GM23338 (cell line): Measurements from ENCODE around the gene TMEM175.

ENCODE experiments used
- CREB1 ChIP-seq: fragments of 250-450 bp; sonication (Bioruptor Pico); IDR thresholded peaks from 2 replicates; pipeline ENCODE4 v1.5.0; 2020; ENCODE audit warnings: low read depth, mild to moderate bottlenecking, moderate library complexity
- ETS1 ChIP-seq: IDR thresholded peaks from 2 replicates; pipeline ENCODE4 v1.6.1; 2016; ENCODE audit warnings: antibody characterized with exemption
- EZH2 ChIP-seq: fragments of 200-600 bp; sonication (generic); IDR thresholded peaks from one replicate; pipeline ENCODE4 v1.8.0; 2017; ENCODE audit warnings: antibody characterized with exemption, mild to moderate bottlenecking, low read depth; ENCODE audit not compliant: unreplicated experiment
- EZH2phosphoT487 ChIP-seq: fragments of 200-600 bp; sonication (generic); IDR thresholded peaks from one replicate; pipeline ENCODE4 v1.8.1; 2018; ENCODE audit warnings: antibody characterized with exemption; ENCODE audit not compliant: unreplicated experiment
- JUNB ChIP-seq: IDR thresholded peaks from one replicate; pipeline ENCODE4 v1.6.1; 2016; ENCODE audit warnings: antibody characterized with exemption; ENCODE audit not compliant: unreplicated experiment
- POLR2AphosphoS5 ChIP-seq: IDR thresholded peaks from 2 replicates; pipeline ENCODE4 v1.6.1; 2016; ENCODE audit warnings: antibody characterized with exemption, low read depth
- STAT1 ChIP-seq: IDR thresholded peaks from one replicate; pipeline ENCODE4 v1.6.1; 2016; ENCODE audit warnings: antibody characterized with exemption; ENCODE audit not compliant: unreplicated experiment
- TF ChIP-seq, protein P1 (sequence below), 2 experiments: fragments of 200-600 bp in 1 of 2; sonication (generic) in 1 of 2; conservative IDR thresholded peaks; 2 replicates each; pipeline versions ENCODE4 v1.5.1 to v1.6.1; 2016 to 2017; ENCODE audit warnings: antibody characterized with exemption in 2 of 2, low read depth in 2 of 2, mild to moderate bottlenecking in 2 of 2, moderate library complexity in 1 of 2
- TF ChIP-seq, protein P2 (sequence below): IDR thresholded peaks from one replicate; pipeline ENCODE4 v1.6.1; 2018; ENCODE audit warnings: antibody characterized with exemption; ENCODE audit not compliant: unreplicated experiment

DNA sequence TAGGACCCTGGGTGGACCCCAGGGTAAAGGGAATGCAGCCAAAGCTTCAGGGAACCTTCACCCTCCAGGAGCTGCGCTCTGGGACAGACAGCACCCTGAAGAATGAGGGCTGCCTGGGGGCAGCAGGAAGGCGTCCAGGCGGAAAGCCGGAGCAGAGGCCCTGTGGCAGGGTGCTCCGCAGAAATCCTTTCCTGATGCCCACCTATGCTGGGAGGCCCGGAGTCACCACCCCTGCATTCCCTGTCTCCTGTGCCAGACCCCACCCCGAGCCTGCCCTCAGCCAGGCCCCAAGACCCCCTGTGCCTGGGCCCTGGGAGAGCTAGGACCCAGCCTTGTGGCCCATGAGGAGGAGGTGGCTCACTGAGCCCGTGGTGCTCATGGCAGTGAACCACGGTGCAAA lies 42.4 kb downstream of the TMEM175 start:
- TF ChIP-seq EZH2 (no peak), EZH2phosphoT487 (no peak), POLR2AphosphoS5 (no peak), ETS1 (no peak), CREB1 (CRISPR knock-in tag) (no peak), JUNB (no peak), STAT1 (no peak)
- TF ChIP-seq, protein P1, sequence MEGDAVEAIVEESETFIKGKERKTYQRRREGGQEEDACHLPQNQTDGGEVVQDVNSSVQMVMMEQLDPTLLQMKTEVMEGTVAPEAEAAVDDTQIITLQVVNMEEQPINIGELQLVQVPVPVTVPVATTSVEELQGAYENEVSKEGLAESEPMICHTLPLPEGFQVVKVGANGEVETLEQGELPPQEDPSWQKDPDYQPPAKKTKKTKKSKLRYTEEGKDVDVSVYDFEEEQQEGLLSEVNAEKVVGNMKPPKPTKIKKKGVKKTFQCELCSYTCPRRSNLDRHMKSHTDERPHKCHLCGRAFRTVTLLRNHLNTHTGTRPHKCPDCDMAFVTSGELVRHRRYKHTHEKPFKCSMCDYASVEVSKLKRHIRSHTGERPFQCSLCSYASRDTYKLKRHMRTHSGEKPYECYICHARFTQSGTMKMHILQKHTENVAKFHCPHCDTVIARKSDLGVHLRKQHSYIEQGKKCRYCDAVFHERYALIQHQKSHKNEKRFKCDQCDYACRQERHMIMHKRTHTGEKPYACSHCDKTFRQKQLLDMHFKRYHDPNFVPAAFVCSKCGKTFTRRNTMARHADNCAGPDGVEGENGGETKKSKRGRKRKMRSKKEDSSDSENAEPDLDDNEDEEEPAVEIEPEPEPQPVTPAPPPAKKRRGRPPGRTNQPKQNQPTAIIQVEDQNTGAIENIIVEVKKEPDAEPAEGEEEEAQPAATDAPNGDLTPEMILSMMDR (conservative IDR thresholded peaks at IDR 0.05; ENCODE audit: low read depth in 2 of 2) = no peak
- TF ChIP-seq, protein P2, sequence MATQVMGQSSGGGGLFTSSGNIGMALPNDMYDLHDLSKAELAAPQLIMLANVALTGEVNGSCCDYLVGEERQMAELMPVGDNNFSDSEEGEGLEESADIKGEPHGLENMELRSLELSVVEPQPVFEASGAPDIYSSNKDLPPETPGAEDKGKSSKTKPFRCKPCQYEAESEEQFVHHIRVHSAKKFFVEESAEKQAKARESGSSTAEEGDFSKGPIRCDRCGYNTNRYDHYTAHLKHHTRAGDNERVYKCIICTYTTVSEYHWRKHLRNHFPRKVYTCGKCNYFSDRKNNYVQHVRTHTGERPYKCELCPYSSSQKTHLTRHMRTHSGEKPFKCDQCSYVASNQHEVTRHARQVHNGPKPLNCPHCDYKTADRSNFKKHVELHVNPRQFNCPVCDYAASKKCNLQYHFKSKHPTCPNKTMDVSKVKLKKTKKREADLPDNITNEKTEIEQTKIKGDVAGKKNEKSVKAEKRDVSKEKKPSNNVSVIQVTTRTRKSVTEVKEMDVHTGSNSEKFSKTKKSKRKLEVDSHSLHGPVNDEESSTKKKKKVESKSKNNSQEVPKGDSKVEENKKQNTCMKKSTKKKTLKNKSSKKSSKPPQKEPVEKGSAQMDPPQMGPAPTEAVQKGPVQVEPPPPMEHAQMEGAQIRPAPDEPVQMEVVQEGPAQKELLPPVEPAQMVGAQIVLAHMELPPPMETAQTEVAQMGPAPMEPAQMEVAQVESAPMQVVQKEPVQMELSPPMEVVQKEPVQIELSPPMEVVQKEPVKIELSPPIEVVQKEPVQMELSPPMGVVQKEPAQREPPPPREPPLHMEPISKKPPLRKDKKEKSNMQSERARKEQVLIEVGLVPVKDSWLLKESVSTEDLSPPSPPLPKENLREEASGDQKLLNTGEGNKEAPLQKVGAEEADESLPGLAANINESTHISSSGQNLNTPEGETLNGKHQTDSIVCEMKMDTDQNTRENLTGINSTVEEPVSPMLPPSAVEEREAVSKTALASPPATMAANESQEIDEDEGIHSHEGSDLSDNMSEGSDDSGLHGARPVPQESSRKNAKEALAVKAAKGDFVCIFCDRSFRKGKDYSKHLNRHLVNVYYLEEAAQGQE = no peak
